SK-N-SH treated with all-trans-retinoic acid at 6 μM for 48 hours (cell line): ENCODE results near the gene CHI3L2.

Experiments
- ARNTL ChIP-seq: fragments of 450-650 bp; formaldehyde crosslinking; IDR thresholded peaks from 2 replicates; pipeline ENCODE4 v1.5.0; 2020; ENCODE audit warnings: low read depth, mild to moderate bottlenecking, moderate library complexity, borderline replicate concordance
- OSR1 ChIP-seq: fragments of 250-450 bp; sonication (Bioruptor Pico); IDR thresholded peaks from 2 replicates; pipeline ENCODE4 v1.8.0; 2022; ENCODE audit warnings: moderate library complexity, mild to moderate bottlenecking, inconsistent platforms
- ZFP30 ChIP-seq: fragments of 450-650 bp; formaldehyde crosslinking; IDR thresholded peaks from 2 replicates; pipeline ENCODE4 v1.5.0; 2022; ENCODE audit warnings: mild to moderate bottlenecking, moderate library complexity

DNA sequence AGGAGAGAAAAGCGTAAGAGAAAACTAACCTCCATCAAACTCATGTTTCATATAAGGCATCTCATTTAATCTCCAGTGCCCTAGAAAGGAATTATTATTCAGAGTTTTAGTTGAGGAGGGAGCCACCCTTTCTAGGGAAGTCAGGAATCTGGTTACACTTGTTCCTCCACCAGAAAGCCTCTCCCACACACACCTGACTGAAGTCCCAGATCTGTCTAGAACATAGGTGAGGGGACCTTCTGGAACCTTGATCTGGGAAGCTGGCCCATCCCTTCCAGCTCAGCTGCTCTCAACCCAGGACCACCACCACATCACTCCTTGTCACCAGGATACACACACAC, 25.2 kb upstream of the CHI3L2 start:
- no peak for TF ChIP-seq ARNTL
- TF ChIP-seq OSR1 (CRISPR knock-in tag): no peak
- TF ChIP-seq ZFP30 (CRISPR knock-in tag): no peak
